ENCODE measurements around the gene MRPL40.

MRPL40 gene

DNA sequence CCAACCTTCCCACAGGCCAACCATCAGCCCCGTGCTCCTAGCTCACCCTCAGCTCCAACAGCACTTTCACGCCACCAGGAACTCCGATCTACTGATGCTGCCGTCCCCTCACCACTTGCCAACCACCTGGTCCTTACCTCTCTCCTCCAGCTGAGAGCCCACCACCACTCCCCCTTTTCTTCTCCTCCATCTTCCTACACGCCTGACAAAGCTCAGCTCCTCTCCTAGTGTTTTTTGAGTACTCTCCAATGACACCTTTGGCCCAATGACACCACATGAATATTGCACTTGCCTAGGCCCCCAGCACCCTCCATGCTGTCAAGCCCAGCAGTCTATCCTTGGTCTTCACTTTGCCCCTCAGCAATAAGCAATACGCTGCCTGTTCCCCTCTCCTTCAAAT lies 31.5 kb upstream of the MRPL40 start:
- Histone ChIP-seq H3K27me3 (ENCODE audit: control insufficient read depth, insufficient read depth, low read length) (no peaks in the 10 kb centered on the region), H3K9me3 (ENCODE audit: control insufficient read depth, low read length) (no peaks in the 10 kb centered on the region), H3K79me2 (peaks cover 2% of the 10 kb centered on the region), H3K9ac (no peak overlapping the region), H3K4me3 (ENCODE audit: low read depth, low read length) (no peak overlapping the region), H2AFZ (no peak overlapping the region), H3K27ac (no peak overlapping the region), H3K36me3 (ENCODE audit: control insufficient read depth, insufficient read depth, low read length) (no peaks in the 10 kb centered on the region), H3K4me2 (ENCODE audit: low read length) (no peak overlapping the region), H3K4me1 (no peaks in the 10 kb centered on the region)
- TF ChIP-seq, protein P1, sequence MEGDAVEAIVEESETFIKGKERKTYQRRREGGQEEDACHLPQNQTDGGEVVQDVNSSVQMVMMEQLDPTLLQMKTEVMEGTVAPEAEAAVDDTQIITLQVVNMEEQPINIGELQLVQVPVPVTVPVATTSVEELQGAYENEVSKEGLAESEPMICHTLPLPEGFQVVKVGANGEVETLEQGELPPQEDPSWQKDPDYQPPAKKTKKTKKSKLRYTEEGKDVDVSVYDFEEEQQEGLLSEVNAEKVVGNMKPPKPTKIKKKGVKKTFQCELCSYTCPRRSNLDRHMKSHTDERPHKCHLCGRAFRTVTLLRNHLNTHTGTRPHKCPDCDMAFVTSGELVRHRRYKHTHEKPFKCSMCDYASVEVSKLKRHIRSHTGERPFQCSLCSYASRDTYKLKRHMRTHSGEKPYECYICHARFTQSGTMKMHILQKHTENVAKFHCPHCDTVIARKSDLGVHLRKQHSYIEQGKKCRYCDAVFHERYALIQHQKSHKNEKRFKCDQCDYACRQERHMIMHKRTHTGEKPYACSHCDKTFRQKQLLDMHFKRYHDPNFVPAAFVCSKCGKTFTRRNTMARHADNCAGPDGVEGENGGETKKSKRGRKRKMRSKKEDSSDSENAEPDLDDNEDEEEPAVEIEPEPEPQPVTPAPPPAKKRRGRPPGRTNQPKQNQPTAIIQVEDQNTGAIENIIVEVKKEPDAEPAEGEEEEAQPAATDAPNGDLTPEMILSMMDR (IDR thresholded peaks at IDR 0.05): no peak

DNA sequence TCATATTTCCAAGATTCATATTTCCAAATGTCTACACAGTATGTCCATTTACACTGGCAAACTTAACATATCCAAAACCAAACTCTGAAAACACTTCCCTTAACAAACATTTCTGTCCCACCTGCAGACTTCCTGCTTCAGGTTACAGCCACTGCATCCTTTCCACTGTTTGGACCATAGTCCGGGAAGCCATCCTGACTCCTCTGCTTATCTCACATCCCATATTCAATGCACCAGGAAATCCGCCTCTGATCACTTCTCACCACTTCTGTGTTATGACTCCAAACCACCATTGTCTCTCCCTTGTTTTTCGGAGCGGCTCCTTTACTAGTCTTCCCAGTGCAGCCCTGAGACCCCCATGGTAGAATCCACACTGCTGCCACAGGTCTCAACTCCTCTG lies 30.9 kb upstream of the MRPL40 start:
- TF ChIP-seq, protein P1 (IDR thresholded peaks at IDR 0.05): no peak
- H3K79me2 ChIP-seq: peaks cover 2% of the 10 kb centered on the region
- H3K4me3 ChIP-seq (ENCODE audit: low read depth, low read length): no peak overlapping the region
- no peak overlapping the region for H3K9ac ChIP-seq
- H3K4me1 ChIP-seq: no peaks in the 10 kb centered on the region
- H3K27me3 ChIP-seq (ENCODE audit: control insufficient read depth, insufficient read depth, low read length): no peaks in the 10 kb centered on the region
- no peaks in the 10 kb centered on the region for H3K36me3 ChIP-seq (ENCODE audit: control insufficient read depth, insufficient read depth, low read length)
- no peaks in the 10 kb centered on the region for H3K9me3 ChIP-seq (ENCODE audit: control insufficient read depth, low read length)
- no peak overlapping the region for H3K27ac ChIP-seq
- H3K4me2 ChIP-seq (ENCODE audit: low read length): no peak overlapping the region
- no peak overlapping the region for H2AFZ ChIP-seq

DNA sequence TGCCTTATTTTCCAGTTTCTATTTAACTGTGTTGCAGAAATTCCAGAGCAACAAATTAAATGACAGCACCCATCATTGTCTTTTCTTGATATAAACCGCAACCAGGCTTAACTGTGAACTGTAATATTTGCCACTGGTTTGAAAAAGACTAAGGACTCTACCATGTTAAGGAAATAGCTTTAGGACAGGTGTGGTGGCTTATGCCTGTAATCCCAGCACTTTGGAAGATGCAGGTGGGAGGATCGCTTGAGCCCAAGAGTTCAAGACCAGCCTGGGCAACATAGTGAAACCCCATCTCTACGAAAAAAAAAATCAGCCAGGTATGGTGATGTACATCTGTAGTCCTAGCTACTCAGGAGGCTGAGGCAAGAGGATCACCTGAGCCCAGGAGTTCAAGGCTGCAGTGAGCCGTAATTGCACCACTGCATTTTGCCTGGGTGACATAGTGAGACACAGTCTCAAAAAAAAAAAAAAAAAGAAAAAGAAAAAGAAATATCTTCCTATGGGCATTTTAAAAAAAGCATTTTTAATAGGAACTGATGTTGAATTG lies 29.6 kb upstream of the MRPL40 start:
- TF ChIP-seq, protein P1 (IDR thresholded peaks at IDR 0.05): no peak
- Histone ChIP-seq H3K27me3 (ENCODE audit: control insufficient read depth, insufficient read depth, low read length) (no peaks in the 10 kb centered on the region), H3K9me3 (ENCODE audit: control insufficient read depth, low read length) (no peaks in the 10 kb centered on the region), H3K4me2 (ENCODE audit: low read length) (no peak overlapping the region), H3K4me3 (ENCODE audit: low read depth, low read length) (no peak overlapping the region), H3K4me1 (no peaks in the 10 kb centered on the region), H2AFZ (no peak overlapping the region), H3K36me3 (ENCODE audit: control insufficient read depth, insufficient read depth, low read length) (no peaks in the 10 kb centered on the region), H3K9ac (no peak overlapping the region), H3K27ac (no peak overlapping the region), H3K79me2 (peaks cover 2% of the 10 kb centered on the region)

DNA sequence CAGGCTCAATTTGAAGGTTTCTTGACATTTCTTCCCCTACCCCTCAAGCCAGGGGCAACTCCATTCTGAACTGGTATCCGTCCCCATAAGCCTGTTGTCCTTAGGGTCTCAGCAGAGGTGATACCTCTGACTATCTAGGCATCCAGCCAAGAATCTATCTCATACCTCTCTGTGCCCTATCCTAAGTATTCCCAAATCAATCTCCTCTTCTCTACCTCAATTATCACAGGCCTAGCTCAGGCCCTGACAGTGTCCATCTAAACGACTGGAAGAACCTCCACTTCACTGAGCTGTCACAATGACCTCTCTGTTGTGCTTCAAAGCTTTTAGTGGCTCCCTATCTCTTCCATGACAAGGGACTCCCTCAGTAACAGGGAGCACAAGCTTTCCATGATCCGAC lies 27.7 kb upstream of the MRPL40 start:
- H3K4me3 ChIP-seq (ENCODE audit: low read depth, low read length): no peak overlapping the region
- no peaks in the 10 kb centered on the region for H3K9me3 ChIP-seq (ENCODE audit: control insufficient read depth, low read length)
- no peak overlapping the region for H3K27ac ChIP-seq
- no peak overlapping the region for H3K4me2 ChIP-seq (ENCODE audit: low read length)
- H3K4me1 ChIP-seq: no peaks in the 10 kb centered on the region
- TF ChIP-seq, protein P1 (IDR thresholded peaks at IDR 0.05): no peak
- no peaks in the 10 kb centered on the region for H3K36me3 ChIP-seq (ENCODE audit: control insufficient read depth, insufficient read depth, low read length)
- H3K9ac ChIP-seq: no peak overlapping the region
- H3K27me3 ChIP-seq (ENCODE audit: control insufficient read depth, insufficient read depth, low read length): no peaks in the 10 kb centered on the region
- peaks cover 2% of the 10 kb centered on the region for H3K79me2 ChIP-seq
- no peak overlapping the region for H2AFZ ChIP-seq

DNA sequence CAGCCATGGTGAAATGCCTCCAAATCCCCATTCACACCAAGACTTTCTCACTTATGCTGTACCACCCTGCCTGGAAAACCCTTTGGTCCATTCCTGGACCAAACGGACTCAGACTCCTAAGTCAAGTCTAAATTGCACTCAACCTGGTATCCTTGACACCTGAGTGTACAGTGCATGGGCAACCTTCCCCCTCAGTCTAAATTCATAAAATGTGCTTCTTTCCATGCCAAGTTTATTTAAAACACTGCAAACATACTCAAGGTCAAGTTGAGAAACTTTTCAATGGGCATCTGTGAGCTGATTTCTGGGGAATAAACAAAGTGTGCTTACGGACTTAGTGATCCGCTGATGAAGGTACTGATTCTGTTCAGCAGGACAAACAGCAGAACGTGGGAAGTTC lies 27.2 kb upstream of the MRPL40 start:
- Histone ChIP-seq H3K9ac (no peak overlapping the region), H3K36me3 (ENCODE audit: control insufficient read depth, insufficient read depth, low read length) (no peaks in the 10 kb centered on the region), H2AFZ (no peak overlapping the region), H3K4me1 (no peaks in the 10 kb centered on the region), H3K79me2 (peaks cover 2% of the 10 kb centered on the region), H3K4me3 (ENCODE audit: low read depth, low read length) (no peak overlapping the region), H3K9me3 (ENCODE audit: control insufficient read depth, low read length) (no peaks in the 10 kb centered on the region), H3K4me2 (ENCODE audit: low read length) (no peak overlapping the region), H3K27ac (no peak overlapping the region), H3K27me3 (ENCODE audit: control insufficient read depth, insufficient read depth, low read length) (no peaks in the 10 kb centered on the region)
- TF ChIP-seq, protein P1 (IDR thresholded peaks at IDR 0.05): no peak

Data from parathyroid adenoma (tissue), 2 donors.